Measurements from ENCODE around the gene DIDO1. TPM values are rescaled to one million over a fixed set of nuclear protein-coding genes. Genes with fewer than 3 reads are reported as not detected.

The DIDO1 gene
- total and polyA plus RNA-seq, 2 of the 13 experiments (the other 11 are each of a cell fraction or from before 2014, with no cell fraction given), result 75.0 to 75.1 TPM

GRCh38 chr20:62926229-62927127 lies at the start of gene DIDO1 (continued):
- TF ChIP-seq LBX2 (CRISPR knock-in tag; IDR thresholded peaks at IDR 0.05; ENCODE audit: borderline replicate concordance) (no peak; the same call in 1 of the 2 replicates), ZNF33B (CRISPR knock-in tag; IDR thresholded peaks at IDR 0.05) (peak; percentile 71; the same call in 1 of the 2 replicates), ZNF232 (CRISPR knock-in tag; IDR thresholded peaks at IDR 0.05; ENCODE audit: borderline replicate concordance) (no peak; the same call in 1 of the 2 replicates), KLF6 (CRISPR knock-in tag; IDR thresholded peaks at IDR 0.05) (peak; percentile 98), MTA1 (CRISPR knock-in tag; IDR thresholded peaks at IDR 0.05; ENCODE audit: borderline replicate concordance) (no peak), RARG (CRISPR knock-in tag; IDR thresholded peaks at IDR 0.05; ENCODE audit: low read depth) (no peak), ZNF280D (CRISPR knock-in tag; IDR thresholded peaks at IDR 0.05) (no peak), CHCHD3 (CRISPR knock-in tag; IDR thresholded peaks at IDR 0.05) (no peak), ARNT (IDR thresholded peaks at IDR 0.05) (no peak), ZNF556 (CRISPR knock-in tag; IDR thresholded peaks at IDR 0.05; ENCODE audit: borderline replicate concordance) (peak; percentile 92; the same call in 1 of the 2 replicates), TEAD2 (CRISPR knock-in tag; IDR thresholded peaks at IDR 0.05) (peak; percentile 55; the same call in 1 of the 2 replicates), SOX13 (IDR thresholded peaks at IDR 0.05) (no peak), SOX13 (CRISPR knock-in tag; conservative IDR thresholded peaks at IDR 0.05 in 1 of 2, IDR thresholded peaks at IDR 0.05 in 1 of 2) (peak in 1 of 2 experiments; percentile 64; a peak in 2 of 4 replicates), ZNF629 (CRISPR knock-in tag; conservative IDR thresholded peaks at IDR 0.05) (no peak; the same call in 1 of the 2 replicates)
- TF ChIP-seq, protein P1, sequence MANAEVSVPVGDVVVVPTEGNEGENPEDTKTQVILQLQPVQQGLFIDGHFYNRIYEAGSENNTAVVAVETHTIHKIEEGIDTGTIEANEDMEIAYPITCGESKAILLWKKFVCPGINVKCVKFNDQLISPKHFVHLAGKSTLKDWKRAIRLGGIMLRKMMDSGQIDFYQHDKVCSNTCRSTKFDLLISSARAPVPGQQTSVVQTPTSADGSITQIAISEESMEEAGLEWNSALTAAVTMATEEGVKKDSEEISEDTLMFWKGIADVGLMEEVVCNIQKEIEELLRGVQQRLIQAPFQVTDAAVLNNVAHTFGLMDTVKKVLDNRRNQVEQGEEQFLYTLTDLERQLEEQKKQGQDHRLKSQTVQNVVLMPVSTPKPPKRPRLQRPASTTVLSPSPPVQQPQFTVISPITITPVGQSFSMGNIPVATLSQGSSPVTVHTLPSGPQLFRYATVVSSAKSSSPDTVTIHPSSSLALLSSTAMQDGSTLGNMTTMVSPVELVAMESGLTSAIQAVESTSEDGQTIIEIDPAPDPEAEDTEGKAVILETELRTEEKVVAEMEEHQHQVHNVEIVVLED (CRISPR knock-in tag; IDR thresholded peaks at IDR 0.05; ENCODE audit: borderline replicate concordance), result peak; percentile 78; the same call in 1 of the 2 replicates
- TF ChIP-seq, protein P2, sequence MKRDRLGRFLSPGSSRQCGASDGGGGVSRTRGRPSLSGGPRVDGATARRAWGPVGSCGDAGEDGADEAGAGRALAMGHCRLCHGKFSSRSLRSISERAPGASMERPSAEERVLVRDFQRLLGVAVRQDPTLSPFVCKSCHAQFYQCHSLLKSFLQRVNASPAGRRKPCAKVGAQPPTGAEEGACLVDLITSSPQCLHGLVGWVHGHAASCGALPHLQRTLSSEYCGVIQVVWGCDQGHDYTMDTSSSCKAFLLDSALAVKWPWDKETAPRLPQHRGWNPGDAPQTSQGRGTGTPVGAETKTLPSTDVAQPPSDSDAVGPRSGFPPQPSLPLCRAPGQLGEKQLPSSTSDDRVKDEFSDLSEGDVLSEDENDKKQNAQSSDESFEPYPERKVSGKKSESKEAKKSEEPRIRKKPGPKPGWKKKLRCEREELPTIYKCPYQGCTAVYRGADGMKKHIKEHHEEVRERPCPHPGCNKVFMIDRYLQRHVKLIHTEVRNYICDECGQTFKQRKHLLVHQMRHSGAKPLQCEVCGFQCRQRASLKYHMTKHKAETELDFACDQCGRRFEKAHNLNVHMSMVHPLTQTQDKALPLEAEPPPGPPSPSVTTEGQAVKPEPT (CRISPR knock-in tag; IDR thresholded peaks at IDR 0.05; ENCODE audit: low read depth), result 0 out of 2 replicates have a peak, but pooled peaks have one; percentile 47
- TF ChIP-seq, protein P3, sequence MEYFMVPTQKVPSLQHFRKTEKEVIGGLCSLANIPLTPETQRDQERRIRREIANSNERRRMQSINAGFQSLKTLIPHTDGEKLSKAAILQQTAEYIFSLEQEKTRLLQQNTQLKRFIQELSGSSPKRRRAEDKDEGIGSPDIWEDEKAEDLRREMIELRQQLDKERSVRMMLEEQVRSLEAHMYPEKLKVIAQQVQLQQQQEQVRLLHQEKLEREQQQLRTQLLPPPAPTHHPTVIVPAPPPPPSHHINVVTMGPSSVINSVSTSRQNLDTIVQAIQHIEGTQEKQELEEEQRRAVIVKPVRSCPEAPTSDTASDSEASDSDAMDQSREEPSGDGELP (IDR thresholded peaks at IDR 0.05; ENCODE audit: borderline replicate concordance, low read depth), result peak; percentile 26; the same call in 1 of the 2 replicates
- TF ChIP-seq, protein P4, sequence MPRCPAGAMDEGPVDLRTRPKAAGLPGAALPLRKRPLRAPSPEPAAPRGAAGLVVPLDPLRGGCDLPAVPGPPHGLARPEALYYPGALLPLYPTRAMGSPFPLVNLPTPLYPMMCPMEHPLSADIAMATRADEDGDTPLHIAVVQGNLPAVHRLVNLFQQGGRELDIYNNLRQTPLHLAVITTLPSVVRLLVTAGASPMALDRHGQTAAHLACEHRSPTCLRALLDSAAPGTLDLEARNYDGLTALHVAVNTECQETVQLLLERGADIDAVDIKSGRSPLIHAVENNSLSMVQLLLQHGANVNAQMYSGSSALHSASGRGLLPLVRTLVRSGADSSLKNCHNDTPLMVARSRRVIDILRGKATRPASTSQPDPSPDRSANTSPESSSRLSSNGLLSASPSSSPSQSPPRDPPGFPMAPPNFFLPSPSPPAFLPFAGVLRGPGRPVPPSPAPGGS (CRISPR knock-in tag; IDR thresholded peaks at IDR 0.05), result peak; percentile 91; the same call in 1 of the 2 replicates

Data from HepG2 (cell line).